Activated CD8-positive, alpha-beta memory T cell treated with anti-CD3 and anti-CD28 coated beads, Interleukin-2, amount 50 U/mL, for 48 hours (primary cell): ENCODE data around the gene GUSB.
"Not testable (repeated sequence)": the region's sequence is repeated elsewhere in the genome, so short reads cannot be mapped to it uniquely, and the experiment has no call there.

Source experiments
- DNase-seq: peaks from one replicate; pipeline ENCODE4 v3.0.0-alpha.2; 2020

Gene GUSB

DNA sequence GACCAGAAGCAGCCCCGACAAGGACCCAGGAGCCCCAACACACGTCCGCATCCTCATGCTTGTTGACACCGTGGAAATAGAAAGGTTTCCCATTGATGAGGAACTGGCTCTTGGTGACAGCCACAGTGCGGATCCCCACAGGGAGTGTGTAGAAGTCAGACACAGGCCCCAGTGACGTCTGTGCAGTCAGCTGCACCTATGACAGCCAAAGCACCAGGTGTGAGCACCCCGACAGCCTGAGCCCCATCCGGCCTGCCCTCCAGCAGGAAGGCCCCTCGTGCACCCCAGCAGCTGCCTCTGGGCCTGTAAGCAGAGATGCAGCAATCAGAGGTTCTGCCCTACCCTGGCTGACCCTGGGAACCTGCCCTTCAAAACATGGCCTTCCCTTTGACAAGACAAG lies 7.1 kb downstream of the GUSB start:
- DNase-seq = no peak

DNA sequence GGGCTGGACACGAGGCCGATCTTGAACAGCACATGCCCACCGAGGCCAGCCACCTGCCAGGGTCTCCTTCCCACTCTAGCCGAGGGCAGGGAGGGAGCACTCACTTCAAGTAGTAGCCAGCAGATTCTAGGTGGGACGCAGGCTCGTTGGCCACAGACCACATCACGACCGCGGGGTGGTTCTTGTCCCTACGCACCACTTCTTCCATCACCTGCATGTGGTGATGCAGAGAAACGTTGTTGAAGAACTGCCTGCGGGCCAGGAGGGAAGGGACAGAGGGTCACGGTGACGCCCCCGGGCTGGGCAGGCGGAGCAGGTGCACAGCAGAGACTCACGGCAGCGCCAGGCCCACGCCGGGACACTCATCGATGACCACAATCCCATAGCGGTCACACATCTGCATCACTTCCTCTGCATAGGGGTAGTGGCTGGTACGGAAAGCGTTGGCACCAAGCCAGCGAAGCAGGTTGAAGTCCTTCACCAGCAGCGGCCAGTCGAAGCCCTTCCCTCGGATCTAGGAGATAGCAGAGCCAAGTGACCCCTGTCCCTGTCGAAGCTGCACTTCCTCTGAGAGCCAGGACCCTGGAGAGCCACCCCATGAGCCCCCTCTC lies 7.7 kb downstream of the GUSB start:
- DNase-seq = no peak

- DNase-seq = no peak
Measured at GRCh38 chr7:65972976-65973375, 9.0 kb downstream of the GUSB start.

- DNase-seq = no peak
Measured at GRCh38 chr7:65971021-65971420, 11.0 kb downstream of the GUSB start.

DNA sequence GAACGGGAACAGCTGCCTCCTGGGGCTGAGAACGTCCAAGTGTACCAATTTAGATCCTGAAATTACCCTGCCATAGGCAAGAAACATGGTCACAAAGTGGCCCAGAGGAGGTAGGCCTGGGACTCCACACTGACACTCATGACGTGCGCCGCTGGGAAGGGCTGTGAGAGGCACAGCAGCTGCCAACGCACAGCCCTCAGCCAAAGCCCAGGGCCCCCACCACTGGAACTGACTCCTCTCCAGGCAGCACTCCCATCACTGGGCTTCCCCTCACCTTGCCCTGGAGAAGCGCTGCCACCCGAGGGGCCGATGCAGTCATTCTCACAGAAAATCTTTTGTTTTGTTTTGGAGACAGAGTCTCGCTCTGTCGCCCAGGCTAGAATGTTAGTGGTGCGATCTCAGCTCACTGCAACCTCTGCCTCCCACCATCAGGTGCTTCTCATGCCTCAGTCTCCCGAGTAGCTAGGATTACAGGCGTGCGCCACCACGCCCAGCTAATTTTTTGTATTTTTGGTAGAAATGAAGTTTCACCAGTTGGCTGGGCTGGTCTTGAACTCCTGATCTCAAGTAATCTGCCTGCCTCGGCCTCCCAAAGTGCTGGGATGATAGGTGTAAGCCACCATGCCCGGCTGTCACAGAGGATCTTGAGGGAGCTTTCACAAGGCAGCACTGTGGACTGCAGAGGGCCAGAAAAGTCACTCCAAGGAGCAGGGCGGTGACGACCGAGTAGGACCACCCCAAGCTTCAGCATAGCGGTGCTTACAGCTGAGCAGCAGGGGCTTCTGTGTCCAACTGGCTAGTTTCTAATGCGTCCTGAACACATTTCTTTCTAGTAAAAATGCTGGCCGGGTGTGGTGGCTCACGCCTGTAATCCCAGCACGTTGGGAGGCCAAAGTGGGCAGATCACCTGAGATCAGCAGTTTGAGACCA lies 13.5 kb downstream of the GUSB start:
- DNase-seq = no peak

DNA sequence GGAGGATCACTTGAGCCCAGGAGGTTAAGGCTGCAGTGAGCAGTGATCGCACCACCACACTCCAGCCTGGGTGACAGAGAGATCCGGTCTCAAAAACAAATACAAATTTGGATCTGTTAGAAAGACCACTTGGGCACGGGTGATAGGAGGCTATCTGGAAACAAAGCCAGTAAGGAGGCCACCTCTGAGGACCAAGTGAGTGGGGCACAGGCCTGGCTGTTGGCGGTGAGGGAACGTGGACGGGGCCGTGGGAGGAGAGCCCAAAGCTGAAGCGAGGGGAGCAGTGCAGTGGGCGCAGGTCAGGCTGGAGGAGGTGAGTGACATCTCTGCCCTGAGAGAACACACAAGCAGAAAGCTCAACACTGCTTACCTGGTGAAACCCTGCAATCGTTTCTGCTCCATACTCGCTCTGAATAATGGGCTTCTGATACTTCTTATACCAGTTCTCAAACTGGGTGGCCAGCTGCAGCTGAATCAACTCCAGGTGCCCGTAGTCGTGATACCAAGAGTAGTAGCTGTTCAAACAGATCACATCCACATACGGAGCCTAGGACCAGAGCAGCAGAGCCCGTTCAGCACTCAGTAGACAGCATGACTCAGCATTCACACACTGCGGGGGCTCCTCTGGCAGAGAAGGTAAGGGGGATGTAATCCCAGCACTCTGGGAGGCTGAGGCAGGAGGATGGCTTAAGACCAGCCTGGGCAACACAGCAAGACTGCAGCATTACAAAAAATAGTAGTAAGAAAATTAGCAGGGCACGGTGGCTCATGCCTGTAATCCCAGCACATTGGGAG lies 14.5 kb downstream of the GUSB start:
- no peak for DNase-seq

- DNase-seq = no peak
Measured at GRCh38 chr7:65966146-65966545, 15.9 kb downstream of the GUSB start.

- not testable (repeated sequence) for DNase-seq
Measured at GRCh38 chr7:65964671-65965070, 17.3 kb downstream of the GUSB start.

- DNase-seq = no peak
Measured at GRCh38 chr7:65962033-65962432, 20.0 kb downstream of the GUSB start.

GRCh38 chr7:65960351-65961074 lies 21.5 kb downstream of the GUSB start:
- peak; percentile 44 for DNase-seq

- DNase-seq = no peak
Measured at GRCh38 chr7:65955718-65956117, 26.3 kb downstream of the GUSB start.

DNA sequence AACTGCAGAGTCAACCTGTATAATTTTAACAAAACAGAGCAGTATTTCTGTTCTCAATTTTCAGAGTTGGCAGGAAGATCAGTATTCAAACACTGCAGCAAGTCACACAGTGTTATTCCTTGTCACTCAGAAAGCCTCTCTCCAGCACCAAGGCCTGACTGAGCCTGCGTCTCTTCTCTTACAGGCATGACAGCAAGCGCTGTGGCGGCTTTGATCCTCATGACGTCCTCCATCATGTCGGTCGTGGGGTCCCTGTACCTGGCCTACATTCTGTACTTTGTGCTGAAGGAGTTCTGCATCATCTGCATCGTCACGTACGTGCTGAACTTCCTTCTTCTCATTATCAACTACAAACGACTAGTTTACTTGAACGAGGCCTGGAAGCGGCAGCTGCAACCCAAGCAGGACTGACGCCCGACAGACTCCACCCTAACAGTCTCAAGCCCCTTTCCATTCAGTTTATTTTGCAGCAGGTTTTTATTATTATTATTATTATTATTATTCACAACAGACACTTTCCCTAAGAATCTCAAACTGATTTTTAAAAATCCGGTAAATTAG lies 28.0 kb downstream of the GUSB start:
- peak; percentile 36 for DNase-seq

- DNase-seq = no peak
Measured at GRCh38 chr7:65953001-65953720, 28.9 kb downstream of the GUSB start.

DNA sequence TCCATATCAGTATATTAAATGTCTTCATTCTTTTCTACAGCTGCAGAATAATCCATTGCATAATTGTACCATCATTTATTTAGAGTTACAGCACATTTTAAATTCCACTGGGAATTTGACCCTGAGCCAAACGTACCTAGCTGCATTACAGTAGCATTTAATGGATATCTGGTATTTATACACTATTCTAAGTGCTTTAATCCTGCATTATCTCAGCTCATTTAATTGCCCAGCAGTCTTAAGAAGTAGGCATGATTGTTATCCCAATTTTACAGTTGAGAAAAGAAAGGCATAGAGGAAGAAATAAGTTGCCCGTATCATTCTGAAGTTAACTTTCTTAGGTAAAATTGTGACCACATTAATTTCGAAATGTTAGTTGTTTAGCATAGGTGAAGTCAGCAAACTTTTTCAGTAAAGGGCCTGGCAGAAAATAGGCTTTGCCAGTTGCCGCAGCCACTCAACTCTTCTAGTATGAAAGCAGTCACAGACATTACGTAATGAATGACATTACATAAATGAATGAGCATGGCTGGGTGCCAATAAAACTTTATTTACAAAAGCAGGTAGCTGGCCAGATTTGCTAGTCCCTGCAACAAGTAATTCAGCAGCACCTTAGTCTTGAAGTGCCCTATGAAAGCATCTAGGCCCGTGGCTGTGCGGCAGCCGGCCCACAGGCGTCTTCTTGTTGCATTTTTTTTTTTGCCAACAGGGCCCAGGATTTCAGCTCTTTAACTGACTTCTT lies 30.0 kb downstream of the GUSB start:
- no peak for DNase-seq

DNA sequence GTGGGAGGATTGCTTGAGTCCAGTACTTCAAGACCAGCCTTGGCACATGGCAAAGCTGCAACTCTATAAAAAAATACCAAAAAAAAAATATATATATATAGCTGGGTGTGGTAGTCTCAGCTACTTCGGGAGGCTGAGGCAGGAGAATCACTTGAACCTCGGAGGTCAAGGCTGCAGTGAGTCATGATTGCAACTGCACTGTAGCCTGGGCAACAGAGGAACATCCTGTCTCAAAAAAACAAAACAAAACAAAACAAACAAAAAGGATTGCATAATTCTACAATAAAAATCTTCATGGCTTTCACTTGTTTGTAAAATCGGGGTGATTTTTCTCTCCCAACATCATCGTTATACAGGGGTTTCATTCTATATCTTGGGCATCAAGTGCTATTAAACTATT lies 35.1 kb downstream of the GUSB start:
- no peak for DNase-seq

GRCh38 chr7:65945787-65946186 lies 36.2 kb downstream of the GUSB start:
- DNase-seq = not testable (repeated sequence)

DNA sequence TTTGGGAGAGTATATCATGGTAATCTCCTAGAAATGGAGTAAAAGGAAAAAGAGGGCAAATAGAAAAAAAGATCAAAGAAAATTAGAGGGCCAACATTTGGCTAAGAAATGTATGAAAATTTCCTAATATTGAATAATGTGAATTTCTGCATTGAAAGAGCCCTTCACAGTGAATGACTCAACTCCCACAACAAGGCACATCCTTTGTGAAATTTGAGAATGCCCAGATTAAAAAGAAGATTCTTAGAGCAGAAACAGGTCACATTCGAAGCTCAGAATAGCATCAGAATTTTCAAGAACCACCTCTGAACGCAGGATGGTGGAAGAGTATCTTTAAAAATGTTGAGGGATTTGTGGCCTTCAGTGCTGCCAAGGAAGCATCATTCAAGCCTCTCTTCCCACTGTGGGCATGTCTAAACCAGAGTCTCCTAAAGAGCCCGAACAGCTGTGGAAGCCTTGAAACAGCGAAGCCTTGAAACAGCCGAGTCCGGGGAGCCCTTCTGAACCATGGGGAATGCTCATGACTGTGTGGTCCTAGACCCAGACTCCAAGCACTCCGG lies 43.6 kb downstream of the GUSB start:
- DNase-seq = no peak

DNA sequence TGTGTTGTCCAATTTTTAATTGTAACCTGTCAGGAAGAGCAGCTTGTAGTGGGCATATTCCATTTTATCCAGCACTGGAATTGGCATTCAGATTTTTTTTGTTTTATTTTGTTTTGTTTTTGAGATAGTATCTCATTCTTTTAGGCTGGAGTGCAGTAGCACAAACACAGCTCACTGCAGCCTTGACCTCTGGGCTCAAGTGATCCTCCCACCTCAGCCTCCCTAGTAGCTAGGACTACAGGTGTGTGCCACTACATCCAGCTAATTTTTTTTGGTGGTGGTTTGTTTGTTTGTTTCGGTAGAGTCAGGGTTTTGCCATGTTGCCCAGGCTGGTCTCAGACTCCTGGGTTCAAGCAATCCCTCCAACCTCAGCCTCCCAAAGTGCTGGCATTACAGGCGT lies 44.7 kb downstream of the GUSB start:
- no peak for DNase-seq

DNA sequence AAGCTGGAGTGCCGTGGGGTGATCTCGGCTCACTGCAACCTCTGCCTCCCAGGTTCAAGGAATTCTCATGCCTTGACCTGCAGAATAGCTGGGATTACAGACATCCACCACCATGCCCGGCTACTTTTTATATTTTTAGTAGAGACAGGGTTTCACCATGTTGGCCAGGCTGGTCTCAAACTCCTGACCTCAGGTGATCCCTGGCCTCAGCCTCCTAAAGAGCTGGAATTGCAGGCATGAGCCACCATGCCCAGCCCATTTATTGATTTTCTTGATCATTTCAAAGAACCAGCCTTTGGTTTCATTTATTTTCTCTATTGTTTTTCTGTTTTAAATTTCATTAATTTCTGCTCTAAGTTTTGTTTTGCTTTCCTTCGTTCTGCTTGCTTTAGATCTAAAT lies 50.3 kb downstream of the GUSB start:
- DNase-seq = no peak
